Adipocyte (in vitro differentiated cells): ENCODE data around the gene DNAJC6.

Experiments used
- DNase-seq: peaks from one replicate; pipeline ENCODE4 v3.0.0-alpha.2; 2015; ENCODE audit warnings: low read depth
- H3K27me3 ChIP-seq: replicated peaks from 2 replicates; pipeline ENCODE4 v1.7.0; 2013; ENCODE audit warnings: mild to moderate bottlenecking, low read length, moderate library complexity; ENCODE audit not compliant: control insufficient read depth, insufficient read depth
- H3K36me3 ChIP-seq: 2 replicates; pipeline ENCODE4 v1.7.0; 2013; ENCODE audit warnings: low read length, mild to moderate bottlenecking, moderate library complexity; ENCODE audit not compliant: control insufficient read depth, insufficient read depth, severe bottlenecking
- H3K4me1 ChIP-seq: 2 replicates; pipeline ENCODE4 v1.7.0; 2013; ENCODE audit warnings: mild to moderate bottlenecking, low read length, moderate library complexity; ENCODE audit not compliant: control insufficient read depth, insufficient read depth
- H3K4me3 ChIP-seq: 2 replicates; pipeline ENCODE4 v1.7.0; 2013; ENCODE audit warnings: mild to moderate bottlenecking, low read length, moderate library complexity
- H3K9ac ChIP-seq: 2 replicates; pipeline ENCODE4 v1.7.0; 2013; ENCODE audit warnings: mild to moderate bottlenecking, low read length, moderate library complexity
- H3K9me3 ChIP-seq: 2 replicates; pipeline ENCODE4 v1.7.0; 2013; ENCODE audit warnings: mild to moderate bottlenecking, low read length, moderate library complexity; ENCODE audit not compliant: control insufficient read depth

The DNAJC6 gene

GRCh38 chr1:65299328-65299727 lies 10.0 kb upstream of the DNAJC6 start:
- Histone ChIP-seq H3K36me3 (no peaks in the 10 kb centered on the region), H3K27me3 (no peaks in the 10 kb centered on the region), H3K4me3 (no peak overlapping the region), H3K9me3 (peaks cover 2% of the 10 kb centered on the region), H3K4me1 (no peaks in the 10 kb centered on the region), H3K9ac (no peak overlapping the region)
- DNase-seq: no peak

GRCh38 chr1:65308781-65309303 lies 501 bp upstream of the DNAJC6 start:
- Histone ChIP-seq H3K9me3 (no peaks in the 10 kb centered on the region), H3K36me3 (no peaks in the 10 kb centered on the region), H3K4me1 (no peaks in the 10 kb centered on the region), H3K27me3 (no peaks in the 10 kb centered on the region), H3K9ac (no peak overlapping the region), H3K4me3 (peak overlapping the region; percentile 78)
- DNase-seq: no peak

GRCh38 chr1:65310078-65310587 lies 790 bp downstream of the DNAJC6 start:
- Histone ChIP-seq H3K9ac (no peak overlapping the region), H3K9me3 (no peaks in the 10 kb centered on the region), H3K4me3 (peak overlapping the region; percentile 78), H3K36me3 (no peaks in the 10 kb centered on the region), H3K4me1 (no peaks in the 10 kb centered on the region), H3K27me3 (no peaks in the 10 kb centered on the region)
- no peak for DNase-seq

GRCh38 chr1:65311760-65312159 lies 2.4 kb downstream of the DNAJC6 start:
- no peaks in the 10 kb centered on the region for H3K36me3 ChIP-seq
- H3K4me1 ChIP-seq: no peaks in the 10 kb centered on the region
- no peak overlapping the region for H3K4me3 ChIP-seq
- H3K9me3 ChIP-seq: no peaks in the 10 kb centered on the region
- DNase-seq: no peak
- H3K27me3 ChIP-seq: no peaks in the 10 kb centered on the region
- no peak overlapping the region for H3K9ac ChIP-seq

GRCh38 chr1:65316233-65316632 lies 6.9 kb downstream of the DNAJC6 start:
- Histone ChIP-seq H3K36me3 (no peaks in the 10 kb centered on the region), H3K9me3 (peaks cover 7% of the 10 kb centered on the region), H3K9ac (no peak overlapping the region), H3K4me1 (no peaks in the 10 kb centered on the region), H3K4me3 (no peak overlapping the region), H3K27me3 (no peaks in the 10 kb centered on the region)
- DNase-seq: no peak

GRCh38 chr1:65317866-65318653 lies 8.7 kb downstream of the DNAJC6 start:
- Histone ChIP-seq H3K27me3 (no peaks in the 10 kb centered on the region), H3K9me3 (peaks cover 7% of the 10 kb centered on the region), H3K9ac (no peak overlapping the region), H3K36me3 (no peaks in the 10 kb centered on the region), H3K4me1 (no peaks in the 10 kb centered on the region), H3K4me3 (no peak overlapping the region)
- DNase-seq: no peak

GRCh38 chr1:65319141-65319540 lies 9.8 kb downstream of the DNAJC6 start:
- H3K27me3 ChIP-seq: no peaks in the 10 kb centered on the region

GRCh38 chr1:65319754-65320153 lies 10.4 kb downstream of the DNAJC6 start:
- no peak overlapping the region for H3K4me3 ChIP-seq
- H3K36me3 ChIP-seq: no peaks in the 10 kb centered on the region
- H3K4me1 ChIP-seq: no peaks in the 10 kb centered on the region
- peaks cover 7% of the 10 kb centered on the region for H3K9me3 ChIP-seq
- no peak overlapping the region for H3K9ac ChIP-seq
- DNase-seq: no peak
- no peaks in the 10 kb centered on the region for H3K27me3 ChIP-seq

More at GRCh38 chr1:65319141-65319540, 9.8 kb downstream of the DNAJC6 start:
- H3K9ac ChIP-seq: no peak overlapping the region
- no peaks in the 10 kb centered on the region for H3K4me1 ChIP-seq
- H3K36me3 ChIP-seq: no peaks in the 10 kb centered on the region
- H3K4me3 ChIP-seq: no peak overlapping the region
- DNase-seq: no peak
- H3K9me3 ChIP-seq: peaks cover 7% of the 10 kb centered on the region

GRCh38 chr1:65321879-65322278 lies 12.5 kb downstream of the DNAJC6 start:
- Histone ChIP-seq H3K36me3 (no peaks in the 10 kb centered on the region), H3K9me3 (peaks cover 7% of the 10 kb centered on the region), H3K4me1 (no peaks in the 10 kb centered on the region), H3K27me3 (no peaks in the 10 kb centered on the region), H3K4me3 (no peak overlapping the region), H3K9ac (no peak overlapping the region)
- no peak for DNase-seq

GRCh38 chr1:65323246-65323645 lies 13.9 kb downstream of the DNAJC6 start:
- DNase-seq: no peak
- no peaks in the 10 kb centered on the region for H3K4me1 ChIP-seq
- no peaks in the 10 kb centered on the region for H3K36me3 ChIP-seq
- peaks cover 7% of the 10 kb centered on the region for H3K9me3 ChIP-seq
- H3K9ac ChIP-seq: no peak overlapping the region
- H3K27me3 ChIP-seq: no peaks in the 10 kb centered on the region
- no peak overlapping the region for H3K4me3 ChIP-seq

GRCh38 chr1:65330021-65330420 lies 20.7 kb downstream of the DNAJC6 start:
- Histone ChIP-seq H3K9ac (no peak overlapping the region), H3K4me3 (no peak overlapping the region), H3K27me3 (no peaks in the 10 kb centered on the region), H3K4me1 (peaks cover 16% of the 10 kb centered on the region), H3K36me3 (no peaks in the 10 kb centered on the region), H3K9me3 (no peaks in the 10 kb centered on the region)
- DNase-seq: no peak
